CD4-positive, alpha-beta memory T cell (primary cell): ENCODE data around the gene ANKRD52. TPM values are rescaled to one million over a fixed set of nuclear protein-coding genes. Genes with fewer than 3 reads are reported as not detected.
A peak's percentile ranks its signal among the peaks of the same experiment; 100 is the strongest.
"Not testable (repeated sequence)": the region's sequence is repeated elsewhere in the genome, so short reads cannot be mapped to it uniquely, and the experiment has no call there.

Experiments used
- CTCF ChIA-PET: fragments of 350-600 bp; sonication (Branson Sonifier 250); formaldehyde crosslinking; loops from one replicate; lab custom pipeline; 2021; ENCODE audit warnings: inconsistent platforms; ENCODE audit not compliant: partially characterized antibody; lab: Charles Lee
- POLR2A ChIA-PET: fragments of 350-600 bp; sonication (Branson Sonifier 250); formaldehyde crosslinking; loops from one replicate; lab custom pipeline; 2021; ENCODE audit not compliant: partially characterized antibody; lab: Charles Lee
- DNase-seq, 5 donors: peaks; one replicate each; pipeline versions ENCODE4 v3.0.0 to v3.0.0-alpha.2; 2020 to 2022; ENCODE audit warnings: mixed read lengths in 1 of 5
- H3K27ac ChIP-seq: one replicate; pipeline ENCODE4 v1.7.0; 2013; ENCODE audit warnings: low read depth, low read length
- H3K27me3 ChIP-seq: 2 replicates; pipeline ENCODE4 v1.7.0; 2013; ENCODE audit warnings: mild to moderate bottlenecking, low read length, moderate library complexity; ENCODE audit not compliant: insufficient read depth
- H3K36me3 ChIP-seq: 2 replicates; pipeline ENCODE4 v1.7.0; 2013; ENCODE audit warnings: mild to moderate bottlenecking, low read length, moderate library complexity; ENCODE audit not compliant: insufficient read depth
- H3K4me1 ChIP-seq: 2 replicates; pipeline ENCODE4 v1.7.0; 2013; ENCODE audit warnings: mild to moderate bottlenecking, low read length, moderate library complexity; ENCODE audit not compliant: insufficient read depth
- H3K4me3 ChIP-seq, 2 donors: one replicate each; pipeline ENCODE4 v1.7.0; 2013; ENCODE audit warnings: low read length in 2 of 2, mild to moderate bottlenecking in 1 of 2
- H3K9me3 ChIP-seq, 2 donors: one replicate each; pipeline ENCODE4 v1.7.0; 2013; ENCODE audit warnings: low read length in 2 of 2, control low read depth in 1 of 2; ENCODE audit not compliant: control insufficient read depth in 1 of 2
- H3K27ac Mint-ChIP-seq, 7 donors: one replicate each; pipeline ENCODE4 v1.8.0; 2020 to 2021; ENCODE audit warnings: mixed read lengths in 7 of 7, mild to moderate bottlenecking in 6 of 7, inconsistent platforms in 3 of 7, moderate library complexity in 3 of 7
- H3K27me3 Mint-ChIP-seq, 2 donors: one replicate each; pipeline ENCODE4 v1.8.0; 2020 to 2021; ENCODE audit warnings: mixed read lengths in 2 of 2
- H3K36me3 Mint-ChIP-seq, 2 donors: one replicate each; pipeline ENCODE4 v1.8.0; 2020 to 2021; ENCODE audit warnings: mixed read lengths in 2 of 2, inconsistent platforms in 1 of 2, mild to moderate bottlenecking in 1 of 2
- H3K4me1 Mint-ChIP-seq, 4 donors: one replicate each; pipeline ENCODE4 v1.8.0; 2020 to 2021; ENCODE audit warnings: mixed read lengths in 4 of 4, mild to moderate bottlenecking in 1 of 4
- H3K4me3 Mint-ChIP-seq, 8 donors: one replicate each; pipeline ENCODE4 v1.8.0; 2020 to 2021; ENCODE audit warnings: mixed read lengths in 8 of 8, mild to moderate bottlenecking in 7 of 8, moderate library complexity in 6 of 8, inconsistent platforms in 3 of 8
- H3K9me3 Mint-ChIP-seq, 8 donors: one replicate each; pipeline ENCODE4 v1.8.0; 2020 to 2021; ENCODE audit warnings: mixed read lengths in 8 of 8, mild to moderate bottlenecking in 5 of 8, inconsistent platforms in 3 of 8, moderate library complexity in 1 of 8
- intact Hi-C: fragments of 100-400 bp; cut with micrococcal nuclease; formaldehyde crosslinking; loops from one replicate; pipeline ENCODE4 v1.15.1; 2023
- polyA plus RNA-seq, 2 donors: library from polyadenylated mRNA; unstranded; fragments of 300-500 nt; fragmentation: Illumina TruSeq; gene quantifications; one replicate each; pipeline ENCODE4 v1.2.3, GENCODE V29; 2021
- total RNA-seq, 2 experiments: library from RNA; stranded (reverse); gene quantifications; one replicate each; pipeline ENCODE4 v1.2.3, GENCODE V29; 2021

Gene ANKRD52
- total and polyA plus RNA-seq, 4 experiments from 2014 or later, result 3.4 to 44.5 (median 34.6) TPM

DNA sequence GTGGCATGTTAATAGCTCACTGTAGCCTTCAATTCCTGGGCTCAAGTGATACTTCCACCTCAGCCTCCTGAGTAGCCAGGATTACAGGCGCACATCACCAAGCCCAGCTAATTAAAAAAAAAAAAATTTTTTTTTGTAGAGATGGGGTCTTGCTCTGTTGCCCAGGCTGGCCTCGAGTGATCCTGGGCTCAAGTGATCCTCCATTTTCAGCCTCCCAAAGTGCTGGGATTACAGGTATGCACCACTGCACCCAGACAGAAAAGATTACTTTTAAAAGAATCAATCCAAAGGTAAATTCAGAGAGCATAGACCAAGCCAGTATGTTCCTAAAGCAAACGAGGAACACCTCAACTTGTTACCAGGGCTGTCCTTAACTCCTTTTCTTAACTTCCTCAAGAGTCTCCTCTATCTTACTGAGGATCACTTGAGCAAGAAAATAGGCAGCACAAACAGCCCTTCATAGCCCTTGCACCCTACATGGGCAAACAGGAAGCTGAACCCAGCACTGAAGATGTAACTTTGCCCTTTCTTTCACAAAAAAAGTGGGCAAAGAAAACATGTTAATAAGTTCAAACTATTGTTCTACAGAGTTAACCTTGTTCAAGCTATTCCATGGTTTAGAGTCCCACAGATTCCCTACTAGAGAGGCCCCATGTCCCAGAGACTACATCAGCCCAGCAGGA is 30.7 kb upstream of the ANKRD52 start:
- Histone ChIP-seq H3K4me3 (no peak overlapping the region), H3K36me3 (peaks cover 26% of the 10 kb centered on the region), H3K27me3 (no peaks in the 10 kb centered on the region), H3K4me1 (peaks cover 23% of the 10 kb centered on the region), H3K27ac (no peak overlapping the region), H3K9me3 (no peaks in the 10 kb centered on the region)
- Mint-ChIP-seq H3K27ac (peak overlapping the region in 2 of 7 donors; percentile 29 to 66), H3K36me3 (peaks cover 21 to 36% of the 10 kb centered on the region in 2 donors), H3K4me1 (peaks cover 15 to 35% (median 24%) of the 10 kb centered on the region in 4 donors), H3K9me3 (no peaks in the 10 kb centered on the region), H3K27me3 (no peaks in the 10 kb centered on the region), H3K4me3 (no peak overlapping the region)
- no peak for DNase-seq
- intact Hi-C loops, result no loop called here
- POLR2A ChIA-PET, result interaction anchor here (1.0 to 1.5 kb wide), 2 partner anchors 10 to 67 kb away, joined by 3 read pairs; partner anchors contain the start of gene RNF41
- CTCF ChIA-PET, result interaction anchor here (0.6 to 1.5 kb wide), 3 partner anchors 10 to 175 kb away, joined by 3 to 8 read pairs (median 4); no protein-coding TSS in a partner anchor

DNA sequence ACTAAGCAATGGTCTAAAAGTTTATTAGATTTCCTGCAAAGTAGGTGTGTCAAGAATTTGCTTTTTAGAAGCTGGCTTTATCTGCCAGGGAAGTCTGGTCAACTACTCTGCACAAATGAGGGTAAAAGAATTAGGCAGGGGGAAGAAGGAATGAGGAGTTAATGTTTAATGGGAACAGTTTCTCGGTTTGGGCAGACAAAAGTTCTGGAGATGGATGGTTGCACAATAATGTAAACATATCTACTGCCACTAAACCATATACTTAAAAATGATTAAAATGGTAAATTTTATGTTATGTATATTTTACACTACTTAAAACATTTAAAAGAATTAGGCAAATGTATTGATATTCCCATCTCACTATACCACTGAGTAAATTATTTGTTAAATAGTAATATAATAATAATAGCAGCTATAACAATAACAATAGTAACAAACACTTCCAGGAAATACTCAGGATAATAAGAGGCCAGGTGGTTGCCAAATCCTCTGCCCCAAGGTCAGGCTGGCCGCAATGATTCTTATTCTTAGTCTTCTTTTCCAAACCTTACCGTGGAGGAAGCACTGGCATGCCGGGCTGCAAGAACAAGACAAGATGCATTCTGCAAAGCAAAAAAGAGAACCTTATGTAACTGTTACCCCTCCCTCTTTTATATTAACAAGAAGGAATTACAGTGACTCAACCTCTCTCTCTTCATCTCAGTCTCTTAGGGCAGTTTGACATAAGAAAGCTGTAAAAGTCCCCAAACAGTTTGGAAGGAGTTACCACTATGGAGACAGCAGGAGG is 28.1 kb upstream of the ANKRD52 start:
- CTCF ChIA-PET, result interaction anchor here (1.0 to 1.5 kb wide), 5 partner anchors 23 to 178 kb away, joined by 3 to 8 read pairs (median 4); partner anchors contain the start of gene RNF41

GRCh38 chr12:56284263-56284662 is 26.1 kb upstream of the ANKRD52 start:
- peaks cover 45% of the 10 kb centered on the region for H3K36me3 ChIP-seq
- H3K27me3 ChIP-seq, H3K4me1 Mint-ChIP-seq, H3K9me3 Mint-ChIP-seq, H3K9me3 ChIP-seq, H3K4me1 ChIP-seq, H3K27ac ChIP-seq, DNase-seq, H3K27ac Mint-ChIP-seq, intact Hi-C loops, H3K4me3 Mint-ChIP-seq, H3K27me3 Mint-ChIP-seq, H3K4me3 ChIP-seq, POLR2A ChIA-PET: not testable (repeated sequence)
- CTCF ChIA-PET, result interaction anchor here (0.9 to 1.4 kb wide), 4 partner anchors 9 to 179 kb away, joined by 3 to 6 read pairs (median 4); partner anchors contain the start of gene CNPY2
- H3K36me3 Mint-ChIP-seq, result peaks cover 34 to 49% of the 10 kb centered on the region in 2 donors

More for the DNA sequence above, 28.1 kb upstream of the ANKRD52 start:
- H3K9me3 Mint-ChIP-seq, result no peaks in the 10 kb centered on the region
- DNase-seq, result no peak
- H3K4me1 Mint-ChIP-seq, result peaks cover 6 to 18% (median 10%) of the 10 kb centered on the region in 4 donors
- Histone ChIP-seq H3K36me3 (peaks cover 43% of the 10 kb centered on the region), H3K4me3 (no peak overlapping the region), H3K4me1 (peaks cover 6% of the 10 kb centered on the region), H3K9me3 (no peaks in the 10 kb centered on the region), H3K27me3 (no peaks in the 10 kb centered on the region), H3K27ac (no peak overlapping the region)
- H3K27ac Mint-ChIP-seq, result peak overlapping the region in 6 of 7 donors; percentile 32 to 79 (median 60)
- intact Hi-C loops, result no loop called here
- POLR2A ChIA-PET, result interaction anchor here (1.0 kb wide), 2 partner anchors 13 to 19 kb away, joined by 3 to 4 read pairs; partner anchors contain the start of gene CS
- no peak overlapping the region for H3K4me3 Mint-ChIP-seq
- H3K36me3 Mint-ChIP-seq, result peaks cover 35 to 49% of the 10 kb centered on the region in 2 donors
- no peaks in the 10 kb centered on the region for H3K27me3 Mint-ChIP-seq

GRCh38 chr12:56282579-56282978 is 24.4 kb upstream of the ANKRD52 start:
- Histone ChIP-seq H3K4me1 (no peaks in the 10 kb centered on the region), H3K27ac (no peak overlapping the region), H3K4me3 (no peak overlapping the region), H3K27me3 (no peaks in the 10 kb centered on the region), H3K36me3 (peaks cover 59% of the 10 kb centered on the region), H3K9me3 (no peaks in the 10 kb centered on the region)
- no peak for DNase-seq
- H3K9me3 Mint-ChIP-seq, result no peaks in the 10 kb centered on the region
- ChIA-PET CTCF (no interaction called here), POLR2A (no interaction called here)
- H3K4me1 Mint-ChIP-seq, result peaks cover 0 to 5% (median 2%) of the 10 kb centered on the region in 4 donors
- H3K36me3 Mint-ChIP-seq, result peaks cover 41 to 54% of the 10 kb centered on the region in 2 donors
- H3K4me3 Mint-ChIP-seq, result no peak overlapping the region
- H3K27ac Mint-ChIP-seq, result peak overlapping the region in 2 of 7 donors; percentile 11 to 64
- intact Hi-C loops, result no loop called here
- H3K27me3 Mint-ChIP-seq, result no peaks in the 10 kb centered on the region

GRCh38 chr12:56282030-56282429 is 23.8 kb upstream of the ANKRD52 start:
- DNase-seq, result no peak
- H3K4me1 Mint-ChIP-seq, result peaks cover 0 to 5% (median 2%) of the 10 kb centered on the region in 4 donors
- Histone ChIP-seq H3K9me3 (no peaks in the 10 kb centered on the region), H3K4me1 (no peaks in the 10 kb centered on the region), H3K27me3 (no peaks in the 10 kb centered on the region), H3K4me3 (no peak overlapping the region), H3K27ac (no peak overlapping the region), H3K36me3 (peaks cover 59% of the 10 kb centered on the region)
- CTCF ChIA-PET, result no interaction called here
- no peaks in the 10 kb centered on the region for H3K27me3 Mint-ChIP-seq
- peak overlapping the region in 2 of 7 donors; percentile 31 to 64 for H3K27ac Mint-ChIP-seq
- POLR2A ChIA-PET, result no interaction called here
- intact Hi-C loops, result no loop called here
- peaks cover 42 to 57% of the 10 kb centered on the region in 2 donors for H3K36me3 Mint-ChIP-seq
- no peaks in the 10 kb centered on the region for H3K9me3 Mint-ChIP-seq
- no peak overlapping the region for H3K4me3 Mint-ChIP-seq

- Histone ChIP-seq H3K4me1 (no peaks in the 10 kb centered on the region), H3K27me3 (no peaks in the 10 kb centered on the region), H3K27ac (no peak overlapping the region), H3K9me3 (no peaks in the 10 kb centered on the region), H3K4me3 (no peak overlapping the region), H3K36me3 (peaks cover 56% of the 10 kb centered on the region)
- DNase-seq, result no peak
- no peaks in the 10 kb centered on the region for H3K9me3 Mint-ChIP-seq
- H3K4me3 Mint-ChIP-seq, result no peak overlapping the region
- peaks cover 44 to 55% of the 10 kb centered on the region in 2 donors for H3K36me3 Mint-ChIP-seq
- intact Hi-C loops, result no loop called here
- no peaks in the 10 kb centered on the region for H3K27me3 Mint-ChIP-seq
- POLR2A ChIA-PET, result no interaction called here
- peak overlapping the region in 2 of 7 donors; percentile 22 to 71 for H3K27ac Mint-ChIP-seq
- H3K4me1 Mint-ChIP-seq, result peaks cover 0 to 2% (median 0%) of the 10 kb centered on the region in 4 donors
- CTCF ChIA-PET, result no interaction called here
Measured at GRCh38 chr12:56280849-56281248, 22.7 kb upstream of the ANKRD52 start.

- Histone ChIP-seq H3K4me1 (no peaks in the 10 kb centered on the region), H3K36me3 (peaks cover 66% of the 10 kb centered on the region), H3K27ac (no peak overlapping the region), H3K9me3 (no peaks in the 10 kb centered on the region), H3K27me3 (no peaks in the 10 kb centered on the region), H3K4me3 (no peak overlapping the region)
- intact Hi-C loops, result no loop called here
- Mint-ChIP-seq H3K9me3 (no peaks in the 10 kb centered on the region), H3K27me3 (no peaks in the 10 kb centered on the region), H3K4me1 (no peaks in the 10 kb centered on the region), H3K4me3 (no peak overlapping the region), H3K27ac (peak overlapping the region in 1 of 7 donors; percentile 27), H3K36me3 (peaks cover 47 to 65% of the 10 kb centered on the region in 2 donors)
- CTCF ChIA-PET, result interaction anchor here (1.6 kb wide), 1 partner anchor 13 kb away, joined by 3 read pairs; no protein-coding TSS in a partner anchor
- no peak for DNase-seq
- POLR2A ChIA-PET, result interaction anchor here (0.5 to 0.9 kb wide), 3 partner anchors 19 to 154 kb away, joined by 3 to 5 read pairs (median 3); no protein-coding TSS in a partner anchor
Measured at GRCh38 chr12:56278905-56279304, 20.7 kb upstream of the ANKRD52 start.
